Activated CD4-positive, CD25-positive, alpha-beta regulatory T cell (primary cell): Measurements from ENCODE around the gene TMC1.

Experiments used
- DNase-seq, 4 experiments: peaks; one replicate each; lab custom pipeline; 2025; lab: John Stamatoyannopoulos, UW

TMC1 gene

DNA sequence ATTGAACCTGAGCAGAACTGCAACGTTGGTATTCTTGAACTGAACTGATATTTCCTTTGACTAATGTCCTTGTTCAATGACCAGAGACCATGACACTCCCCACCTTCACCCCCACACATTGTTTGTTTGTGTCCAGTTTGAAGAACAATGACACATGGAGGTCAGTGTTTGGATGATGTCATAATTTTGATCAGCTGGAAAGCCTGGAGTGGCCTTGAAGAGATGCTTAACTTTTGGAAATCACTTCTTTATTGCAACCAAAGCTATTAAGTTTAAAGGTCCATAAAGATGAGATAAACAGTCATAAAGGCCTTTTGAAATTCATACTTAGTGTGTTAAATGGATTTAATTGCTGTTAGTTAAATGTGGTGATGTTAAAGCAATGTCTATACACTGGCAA is 92.7 kb downstream of the TMC1 start:
- DNase-seq = no peak

DNA sequence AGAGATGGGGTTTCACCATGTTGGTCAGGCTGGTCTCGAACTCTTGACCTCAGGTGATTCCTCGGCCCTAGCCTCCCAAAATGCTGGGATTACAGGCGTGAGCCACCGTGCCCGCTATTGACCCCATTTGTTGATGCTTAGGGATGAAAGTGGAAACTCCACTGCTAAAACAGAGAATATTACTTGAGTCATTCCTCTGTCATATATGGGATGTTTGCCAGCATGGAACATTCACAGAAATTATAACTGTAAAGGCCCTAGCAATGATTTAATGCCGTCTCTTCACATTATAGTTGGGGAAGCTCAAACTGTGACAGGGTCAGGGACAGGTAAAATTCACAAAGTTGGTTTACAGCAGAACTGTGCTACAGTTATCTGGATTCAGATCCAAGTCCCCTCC is 94.5 kb downstream of the TMC1 start:
- no peak for DNase-seq

DNA sequence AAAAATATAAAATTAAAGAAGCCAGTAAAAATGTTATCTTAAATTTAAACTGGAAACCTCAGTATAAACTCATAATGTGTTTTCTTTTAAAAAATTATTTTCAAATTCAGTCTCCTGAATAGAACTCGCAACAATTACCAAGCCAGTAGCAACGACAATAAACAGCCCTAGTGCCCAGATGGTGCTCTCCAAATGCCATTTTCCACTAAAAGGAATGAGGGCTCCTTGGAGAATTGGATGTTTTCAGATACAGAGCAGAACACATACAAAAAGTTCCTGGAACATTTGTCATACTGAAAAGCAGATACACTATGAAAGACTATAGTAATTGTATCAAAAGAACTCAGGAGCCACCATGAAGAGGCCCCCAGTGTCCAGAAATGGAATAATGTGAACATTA is 97.4 kb downstream of the TMC1 start:
- no peak for DNase-seq

DNA sequence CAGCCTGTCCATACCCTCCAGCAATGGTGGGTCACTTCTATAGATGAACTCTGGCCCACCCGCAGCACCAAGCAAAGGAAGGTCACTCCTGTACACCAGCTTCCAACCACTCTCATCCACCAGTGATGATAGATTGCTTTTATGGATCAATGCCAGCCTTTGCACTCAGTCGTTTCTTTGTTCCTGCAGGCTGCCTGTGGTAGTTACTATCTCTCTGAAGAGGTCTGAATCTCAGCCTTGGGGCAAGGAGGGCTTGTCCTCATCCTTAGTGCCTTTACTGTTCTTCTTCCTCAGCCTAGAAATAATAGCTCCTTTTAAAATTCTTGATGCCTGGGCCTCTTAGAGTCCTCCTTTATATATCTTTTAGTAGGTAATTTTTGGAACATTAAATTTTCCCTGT is 100.8 kb downstream of the TMC1 start:
- no peak for DNase-seq

DNA sequence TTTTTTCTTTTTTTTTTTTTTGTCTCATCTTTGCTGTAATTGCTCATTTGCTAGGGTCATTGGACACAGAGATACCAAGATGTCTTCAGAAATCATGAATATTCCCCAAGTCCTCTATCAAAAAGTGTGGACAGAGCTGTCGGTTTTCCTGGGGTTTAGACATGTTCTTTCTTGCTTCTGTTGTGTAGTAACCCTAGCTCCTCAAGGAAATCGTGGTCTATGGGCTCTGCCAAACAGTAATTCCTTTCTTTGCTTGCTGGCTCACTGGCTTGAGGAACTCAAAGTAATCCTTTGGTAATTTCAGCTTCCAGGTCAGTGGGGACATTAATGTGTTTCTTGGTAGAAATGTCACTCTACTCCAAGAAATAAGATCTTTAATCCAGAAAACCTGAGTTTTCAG is 101.7 kb downstream of the TMC1 start:
- no peak for DNase-seq

DNA sequence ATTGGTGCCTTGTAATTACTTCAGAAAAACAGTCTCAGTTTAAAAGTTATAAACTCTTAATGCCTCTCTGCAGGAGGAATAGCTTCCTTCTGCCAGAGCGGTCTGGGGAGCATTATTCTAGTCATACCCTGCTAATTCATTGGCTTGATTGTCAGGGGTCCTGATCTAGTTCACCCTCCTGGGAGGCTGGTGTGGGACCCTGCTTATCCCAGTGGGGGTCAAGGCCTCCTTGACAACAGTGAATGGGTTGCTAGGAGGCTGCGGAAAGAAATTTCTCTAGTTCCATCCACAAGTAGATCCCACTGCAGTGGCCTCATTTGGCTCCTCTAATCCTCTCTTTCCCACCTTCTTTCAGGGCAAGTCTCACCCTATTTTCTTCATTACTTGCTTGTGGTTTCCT is 105.7 kb downstream of the TMC1 start:
- DNase-seq = no peak

DNA sequence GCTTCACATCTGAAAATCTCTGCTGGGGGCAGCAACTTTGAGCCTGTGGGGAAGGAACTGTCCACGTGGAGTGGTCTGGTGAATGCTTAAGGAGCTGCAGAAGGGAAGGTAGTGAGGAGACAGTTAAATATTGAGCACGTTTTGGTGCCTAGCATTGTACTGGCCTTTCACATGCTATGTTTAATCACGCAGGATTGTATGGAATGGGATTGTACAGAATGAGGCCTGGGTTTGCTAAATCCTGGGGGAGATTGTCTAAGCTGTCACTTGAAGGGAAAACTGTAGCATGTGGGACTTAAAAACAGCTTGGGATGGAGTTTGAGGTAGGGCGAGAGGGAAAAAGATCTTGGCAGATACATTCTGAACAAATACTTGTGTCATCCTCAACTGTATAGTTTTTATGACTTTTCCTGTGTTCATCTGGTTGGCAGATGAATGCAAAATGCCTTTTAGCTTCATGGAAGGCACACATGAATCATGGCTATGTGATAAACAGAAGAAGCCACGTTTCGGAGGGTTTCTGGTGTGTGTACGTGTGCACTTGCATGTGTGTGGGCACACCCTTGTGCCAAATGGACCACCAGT is 106.6 kb downstream of the TMC1 start:
- no peak for DNase-seq

DNA sequence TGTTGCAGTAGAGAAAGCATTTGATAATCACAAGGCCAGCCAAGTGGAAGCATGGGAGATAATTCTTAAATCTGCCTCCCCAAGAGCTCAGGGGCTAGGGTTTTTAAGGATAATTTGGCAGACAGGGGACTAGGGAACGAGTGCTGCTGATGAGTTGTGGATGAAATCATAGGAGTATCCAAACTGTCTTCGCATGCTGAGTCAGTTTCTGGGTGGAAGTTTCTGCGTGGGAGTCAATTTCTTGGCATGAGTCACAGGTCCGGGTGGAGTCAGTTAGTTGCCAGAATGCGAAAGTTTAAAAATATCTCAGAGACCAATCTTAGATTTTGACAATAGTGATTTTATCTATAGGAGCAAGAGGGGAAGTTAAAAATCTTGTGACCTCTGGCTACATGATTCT is 112.6 kb downstream of the TMC1 start:
- DNase-seq = no peak

DNA sequence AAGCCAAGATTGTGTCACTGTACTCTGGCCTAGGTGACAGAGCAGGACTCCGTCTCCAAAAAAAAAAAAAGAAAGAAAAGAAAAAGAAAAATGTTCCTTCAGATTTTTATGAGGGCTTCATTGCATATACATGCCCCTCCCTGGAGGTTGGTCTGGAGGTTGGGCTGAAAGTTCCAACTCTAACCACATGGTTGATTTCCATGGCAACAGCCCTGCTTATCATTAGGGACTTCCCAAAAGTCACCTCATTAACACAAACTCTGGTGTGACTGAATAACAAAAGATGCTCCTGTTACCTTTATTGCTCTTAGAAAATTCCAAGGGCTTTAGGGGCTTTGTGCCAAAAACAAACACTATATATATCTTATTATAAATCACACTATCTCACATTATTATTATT is 113.8 kb downstream of the TMC1 start:
- DNase-seq = no peak

DNA sequence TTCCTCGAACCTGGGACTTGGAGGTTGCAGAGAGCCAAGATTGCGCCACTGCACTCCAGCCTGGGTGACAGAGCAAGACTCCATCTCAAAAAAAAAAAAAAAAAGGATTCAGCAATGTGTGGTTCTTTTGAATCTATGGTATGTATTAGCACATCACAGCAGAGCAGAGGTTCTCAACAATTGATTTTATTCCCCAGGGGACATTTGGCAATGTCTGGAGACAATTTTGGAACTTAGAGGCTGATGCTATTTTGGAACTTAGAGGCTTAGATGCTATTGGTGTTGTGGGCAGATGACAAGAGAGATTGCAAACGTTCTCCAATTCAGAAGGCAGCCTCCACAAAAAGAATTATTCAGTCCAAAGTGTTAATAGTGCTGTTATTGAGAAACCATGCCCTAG is 115.2 kb downstream of the TMC1 start:
- DNase-seq = no peak

DNA sequence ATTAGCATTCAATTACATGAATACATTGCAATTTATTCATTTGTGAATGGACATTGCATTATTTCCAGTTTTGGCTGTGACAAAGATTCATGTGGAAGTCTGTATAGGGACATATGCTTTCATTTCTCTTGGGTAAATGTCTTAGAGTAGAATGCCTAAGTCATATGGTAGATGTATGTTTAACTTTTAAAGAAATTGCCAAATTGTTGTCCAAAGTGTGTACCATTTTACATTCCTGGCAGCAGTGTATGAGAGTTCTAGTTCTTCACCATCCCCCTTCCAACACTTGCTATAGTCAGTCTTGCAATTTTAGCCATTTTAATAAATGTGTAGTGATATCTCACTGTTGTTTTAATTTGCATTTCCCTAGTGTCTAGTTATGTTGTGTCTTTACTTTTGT is 122.2 kb downstream of the TMC1 start:
- no peak for DNase-seq

DNA sequence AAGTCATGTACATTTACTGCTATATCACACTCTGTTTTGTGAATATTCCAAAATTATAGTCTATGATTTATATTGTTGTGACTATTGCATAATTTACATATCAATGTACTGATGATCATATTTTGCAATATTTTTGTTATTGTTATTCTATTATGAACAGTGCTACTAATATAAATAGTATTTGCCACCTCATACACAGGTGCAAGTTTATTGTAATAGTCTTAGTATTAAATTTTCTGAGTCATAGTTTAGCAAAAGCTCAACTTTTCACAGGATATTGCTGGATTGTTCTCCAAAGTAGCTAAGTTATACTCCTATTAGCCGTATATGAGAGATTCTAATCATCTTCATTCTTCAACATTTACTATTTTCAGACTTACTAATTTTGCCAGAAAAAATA is 124.7 kb downstream of the TMC1 start:
- DNase-seq = no peak

DNA sequence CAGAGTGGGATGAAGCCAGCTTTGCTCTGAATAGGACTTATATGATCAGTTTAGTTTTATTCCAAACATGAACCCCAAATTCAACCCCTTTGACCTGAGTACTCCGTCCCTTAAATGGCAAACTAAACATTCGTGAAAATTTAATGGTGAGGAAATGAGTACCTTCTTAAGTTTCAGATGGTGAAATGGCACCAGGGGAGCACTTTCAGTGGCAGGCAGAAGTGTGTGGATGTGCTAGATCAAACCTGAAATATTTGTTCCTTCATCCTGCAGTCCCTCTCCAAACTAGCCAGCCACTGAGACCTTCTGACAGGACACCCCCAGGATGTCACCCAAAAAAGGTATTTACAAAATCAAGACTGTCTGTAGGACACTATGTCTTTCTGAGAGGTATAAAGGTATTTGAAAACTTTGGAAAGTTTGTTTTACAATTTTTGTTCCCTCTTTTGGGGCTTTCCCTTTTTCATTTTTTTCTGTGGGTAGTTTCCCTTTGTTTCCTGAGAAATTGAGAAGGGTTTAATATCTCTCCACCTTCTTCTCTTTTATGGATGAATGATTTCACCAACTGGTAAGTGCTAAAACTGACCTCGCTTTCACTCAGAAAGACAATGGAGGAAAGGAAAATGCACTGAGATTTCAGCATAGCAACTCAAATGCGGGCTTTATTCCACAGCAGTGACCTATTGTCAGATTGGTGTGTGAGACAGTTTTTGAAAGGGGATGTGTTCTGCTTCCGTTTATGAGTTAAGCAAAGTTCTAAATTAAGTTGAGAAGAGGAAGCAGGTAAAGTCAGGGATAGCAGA is 127.1 kb downstream of the TMC1 start:
- DNase-seq = no peak

DNA sequence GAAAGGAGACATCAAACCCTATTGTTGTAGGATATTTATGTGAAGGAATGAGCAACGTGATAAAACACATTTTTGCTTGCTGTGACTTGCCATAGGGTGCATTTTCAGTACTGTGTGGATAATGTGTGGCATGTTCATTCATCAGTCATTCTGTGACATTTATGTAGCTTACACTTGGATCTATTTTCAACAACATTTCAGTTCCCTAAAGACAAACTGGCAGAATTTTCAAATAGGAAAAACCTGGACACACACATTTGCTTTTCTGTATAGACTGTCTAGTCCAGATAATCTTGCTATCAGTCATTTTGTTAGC is 127.7 kb downstream of the TMC1 start:
- DNase-seq = no peak

DNA sequence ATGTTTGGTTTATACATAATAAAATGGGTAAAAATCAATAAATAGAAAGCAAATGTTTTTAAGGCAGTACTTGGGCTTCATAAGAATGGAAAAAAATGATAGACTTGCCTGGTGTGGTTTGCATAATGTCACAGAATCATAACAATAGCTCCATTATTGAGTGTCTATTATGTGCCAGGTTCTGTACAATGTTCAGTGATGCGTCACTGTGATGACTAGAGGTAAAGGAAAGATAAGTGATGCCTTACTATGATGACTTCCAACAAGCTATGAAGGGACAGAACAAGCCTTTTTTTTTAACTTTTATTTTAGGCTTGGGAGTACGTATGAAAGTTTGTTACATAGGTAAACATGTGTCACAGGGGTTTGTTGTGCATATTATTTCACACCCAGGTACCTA is 128.8 kb downstream of the TMC1 start:
- no peak for DNase-seq

DNA sequence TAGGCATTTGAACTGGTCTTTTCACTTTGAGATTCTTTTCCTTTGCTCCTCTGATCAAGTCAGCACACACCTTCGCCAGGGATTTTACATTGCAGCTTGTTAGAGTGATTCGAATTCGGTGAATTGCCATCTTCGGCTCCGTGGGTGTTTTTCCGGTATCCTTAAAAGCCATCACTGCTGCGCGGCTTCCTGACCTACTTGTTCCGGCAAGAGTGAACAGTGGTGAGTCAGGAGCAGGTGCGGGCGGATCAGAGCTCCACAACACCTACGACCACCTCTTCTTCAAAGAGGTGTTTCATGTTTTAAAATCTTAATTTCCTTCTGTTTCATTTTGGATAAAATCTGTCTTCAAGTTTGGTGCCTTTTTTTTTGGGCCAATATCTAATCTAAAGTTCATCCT is 134.6 kb downstream of the TMC1 start:
- DNase-seq = no peak

DNA sequence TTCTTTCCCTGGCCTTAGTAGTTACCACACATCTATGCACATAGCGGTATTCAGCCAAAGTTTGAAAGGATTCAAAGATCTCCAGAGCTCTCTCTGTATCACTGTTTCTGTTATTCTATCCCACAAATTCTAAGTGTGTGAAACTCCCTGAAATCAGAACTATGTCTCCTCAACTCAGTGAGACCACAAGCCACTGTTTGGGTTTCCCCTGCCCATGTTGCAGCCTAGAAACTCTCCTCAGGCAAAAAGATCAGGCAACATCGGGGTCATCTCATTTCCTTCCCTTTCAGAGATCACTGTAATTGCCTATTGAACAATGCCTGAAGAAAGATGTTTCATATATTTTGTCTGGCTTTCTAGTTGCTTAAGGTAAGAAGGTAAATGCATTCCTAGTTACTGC is 135.6 kb downstream of the TMC1 start:
- no peak for DNase-seq

DNA sequence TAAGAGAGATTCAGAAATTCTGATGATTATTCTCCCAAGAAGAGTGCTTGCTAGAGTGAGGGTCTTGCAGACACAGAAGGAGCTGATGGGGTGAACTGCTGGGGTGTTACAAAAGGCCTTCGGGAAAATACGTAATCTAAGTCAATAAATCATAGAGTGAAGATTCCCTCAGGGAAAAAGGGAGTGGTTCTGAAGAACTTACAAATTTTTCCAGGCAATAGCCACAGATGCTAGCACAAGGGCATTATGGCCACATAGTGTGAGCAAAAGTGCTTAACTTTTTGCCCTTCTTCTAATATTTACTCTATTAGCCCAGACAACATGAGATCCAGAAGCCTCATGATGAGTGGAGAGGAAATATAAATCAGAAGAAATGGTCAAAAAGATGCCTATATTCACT is 137.3 kb downstream of the TMC1 start:
- DNase-seq = no peak

DNA sequence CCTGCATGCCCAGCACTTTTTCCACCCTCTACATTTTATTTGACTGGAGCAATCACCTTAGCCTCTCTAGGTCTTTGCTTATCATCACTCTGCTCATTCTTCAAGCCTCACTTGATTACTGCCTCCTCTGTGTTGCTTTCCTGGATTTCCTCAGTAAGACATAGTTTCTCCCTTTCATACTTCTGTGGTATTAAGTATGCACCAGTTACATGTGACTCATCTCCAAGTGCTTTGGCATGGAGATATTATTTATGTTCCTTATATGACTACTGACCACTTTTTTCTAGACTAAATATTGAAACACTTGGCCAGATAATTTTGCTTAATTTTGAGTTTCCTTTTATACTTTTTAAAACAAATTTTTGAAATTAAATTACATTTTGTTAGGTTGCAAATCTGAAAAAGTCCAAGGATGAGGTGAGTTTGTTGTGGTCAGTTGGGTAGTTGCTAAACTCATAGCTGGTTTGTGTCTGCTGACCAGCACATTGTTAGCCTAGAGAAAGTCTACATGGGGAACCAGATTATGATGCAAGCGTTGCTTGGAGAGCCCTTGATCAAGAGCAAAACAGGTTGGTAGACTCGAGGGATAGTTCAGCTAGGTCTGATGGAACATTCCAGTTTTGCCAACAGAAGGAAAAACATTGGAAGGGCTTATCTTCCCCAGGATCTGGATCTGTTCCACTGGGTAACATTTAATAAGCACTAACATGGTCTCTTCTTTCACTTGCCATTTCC is 140.2 kb downstream of the TMC1 start:
- no peak for DNase-seq

DNA sequence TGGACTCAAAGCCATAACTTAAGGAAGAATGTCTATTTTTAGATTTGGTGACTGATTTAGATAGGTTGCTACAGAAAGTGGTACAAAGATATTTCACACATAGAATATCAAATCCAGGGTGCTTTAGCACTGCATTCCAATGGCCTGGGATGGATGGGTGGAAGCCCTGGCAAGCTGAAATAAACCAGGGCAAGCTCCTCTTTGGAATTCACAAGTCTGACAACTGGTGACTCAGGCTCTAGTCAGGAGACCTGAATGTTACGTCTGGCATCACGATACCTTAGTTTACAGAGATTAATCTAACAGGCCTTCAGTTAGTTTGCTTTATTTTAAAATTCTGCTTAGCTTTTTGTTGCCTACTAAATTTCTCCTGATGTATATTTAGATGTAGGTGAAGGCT is 144.0 kb downstream of the TMC1 start:
- no peak for DNase-seq

DNA sequence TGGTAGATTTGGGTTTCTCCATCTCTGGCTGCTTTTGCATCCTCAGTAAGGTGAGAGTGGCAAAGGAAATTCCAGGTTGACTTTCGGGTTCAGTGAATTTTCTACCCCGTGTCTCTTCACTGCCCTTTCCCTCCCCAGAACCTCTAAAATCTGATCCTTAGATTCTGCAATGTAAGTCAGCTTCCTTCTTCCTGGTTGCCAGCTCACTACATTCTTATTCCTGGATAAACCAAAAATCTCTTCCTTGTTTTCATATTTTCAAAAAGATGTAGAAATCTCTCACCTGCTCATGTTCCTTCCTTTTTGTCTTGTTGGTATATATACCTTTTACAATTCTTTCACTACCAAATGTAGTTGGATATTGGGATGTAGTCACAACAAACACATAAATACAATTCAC is 145.8 kb downstream of the TMC1 start:
- no peak for DNase-seq

DNA sequence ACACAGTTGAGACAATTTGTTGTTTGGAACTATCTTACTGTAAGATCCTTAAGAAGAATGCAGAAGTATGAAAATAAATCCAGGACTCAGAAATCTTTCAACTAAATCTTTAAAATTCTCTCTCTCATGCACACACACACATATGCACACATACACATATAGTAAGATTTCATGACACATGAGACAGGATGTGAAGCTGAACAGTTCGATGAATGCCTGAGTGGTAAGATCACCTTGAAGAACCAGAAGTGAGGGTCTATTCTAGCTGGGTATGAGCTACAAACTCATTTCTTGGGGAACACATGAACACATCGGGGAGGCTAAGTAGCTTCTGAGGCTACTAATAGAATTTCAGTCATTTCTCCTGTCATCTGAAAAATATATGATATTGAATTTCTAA is 153.6 kb downstream of the TMC1 start:
- DNase-seq = no peak

DNA sequence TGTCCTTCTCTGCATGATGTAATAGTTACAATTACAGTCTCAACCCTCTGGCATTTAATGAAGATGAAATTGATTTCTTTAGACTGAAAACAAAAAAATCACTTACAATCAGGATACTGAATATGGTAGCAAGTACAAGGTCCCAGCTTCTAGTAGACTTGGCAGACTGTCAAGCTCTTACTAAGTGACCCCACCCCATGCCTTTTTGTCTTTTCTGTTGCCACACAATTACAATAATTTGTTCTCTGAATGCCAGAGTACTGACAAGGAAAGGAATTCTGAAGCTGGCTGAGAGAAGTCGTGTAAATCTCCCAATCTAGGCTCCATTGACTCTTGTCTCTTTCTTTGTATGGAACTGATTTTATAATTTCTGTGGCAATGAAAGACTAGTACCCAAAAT is 154.2 kb downstream of the TMC1 start:
- DNase-seq = no peak
